Myocyte (in vitro differentiated cells): ENCODE measurements around the gene NPB. TPM values are rescaled to one million over a fixed set of nuclear protein-coding genes. Genes with fewer than 3 reads are reported as not detected.

Experiments used
- DNase-seq: peaks from one replicate; pipeline ENCODE4 v3.0.0-alpha.2; 2012; ENCODE audit warnings: low read depth
- total RNA-seq: library from RNA; depleted of rRNA; stranded (reverse); fragments of >200 nt; gene quantifications from 2 replicates; pipeline ENCODE4 v1.2.3, GENCODE V29; 2014

NPB gene
- total RNA-seq, 1 donor from 2014 or later: 1.3 TPM

DNA sequence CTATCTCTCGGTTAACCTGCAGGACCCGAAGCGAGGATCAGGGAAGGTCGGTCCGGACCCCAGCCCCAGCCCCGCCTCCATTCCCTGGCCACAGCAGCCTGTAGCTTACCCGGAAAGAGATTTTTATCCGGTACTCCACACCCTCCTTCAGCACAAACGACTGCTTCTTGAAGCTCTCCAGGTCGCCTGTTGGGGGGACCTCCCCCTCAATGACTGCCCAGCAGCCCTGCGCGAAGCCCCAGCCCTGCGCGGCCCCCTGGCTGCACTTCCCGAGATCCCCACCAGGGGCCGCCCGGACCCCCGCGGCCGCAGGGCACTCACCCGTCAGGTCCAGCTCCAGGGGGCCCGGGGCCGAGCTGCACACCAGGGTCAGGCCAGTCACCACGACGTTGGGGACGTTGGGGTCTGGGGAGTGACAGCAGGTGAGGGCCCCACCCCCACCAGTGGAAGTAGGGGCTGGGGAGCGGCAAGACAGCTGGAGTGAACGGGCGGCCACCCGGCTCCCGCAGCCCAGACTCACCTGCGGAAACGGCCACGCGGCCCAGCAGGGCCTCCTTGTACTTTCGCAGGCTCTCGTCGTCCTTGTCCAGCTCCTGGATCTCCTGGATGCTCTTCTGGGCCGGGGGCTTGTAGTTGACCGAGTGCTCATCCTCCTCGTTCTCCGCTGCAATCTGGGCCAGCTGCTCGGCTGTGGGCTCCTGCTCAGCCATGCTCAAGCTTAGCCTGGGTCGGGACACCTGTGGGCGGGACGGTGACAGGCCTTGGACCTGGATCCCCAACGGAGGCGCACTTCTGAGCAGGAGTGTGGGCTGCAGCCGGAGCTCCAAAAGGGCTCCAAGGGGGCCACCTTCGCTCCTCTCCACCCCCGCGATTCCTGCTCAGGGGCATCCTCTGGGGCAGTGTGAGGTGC, 32.6 kb upstream of the NPB start:
- DNase-seq: peak; percentile 49

DNA sequence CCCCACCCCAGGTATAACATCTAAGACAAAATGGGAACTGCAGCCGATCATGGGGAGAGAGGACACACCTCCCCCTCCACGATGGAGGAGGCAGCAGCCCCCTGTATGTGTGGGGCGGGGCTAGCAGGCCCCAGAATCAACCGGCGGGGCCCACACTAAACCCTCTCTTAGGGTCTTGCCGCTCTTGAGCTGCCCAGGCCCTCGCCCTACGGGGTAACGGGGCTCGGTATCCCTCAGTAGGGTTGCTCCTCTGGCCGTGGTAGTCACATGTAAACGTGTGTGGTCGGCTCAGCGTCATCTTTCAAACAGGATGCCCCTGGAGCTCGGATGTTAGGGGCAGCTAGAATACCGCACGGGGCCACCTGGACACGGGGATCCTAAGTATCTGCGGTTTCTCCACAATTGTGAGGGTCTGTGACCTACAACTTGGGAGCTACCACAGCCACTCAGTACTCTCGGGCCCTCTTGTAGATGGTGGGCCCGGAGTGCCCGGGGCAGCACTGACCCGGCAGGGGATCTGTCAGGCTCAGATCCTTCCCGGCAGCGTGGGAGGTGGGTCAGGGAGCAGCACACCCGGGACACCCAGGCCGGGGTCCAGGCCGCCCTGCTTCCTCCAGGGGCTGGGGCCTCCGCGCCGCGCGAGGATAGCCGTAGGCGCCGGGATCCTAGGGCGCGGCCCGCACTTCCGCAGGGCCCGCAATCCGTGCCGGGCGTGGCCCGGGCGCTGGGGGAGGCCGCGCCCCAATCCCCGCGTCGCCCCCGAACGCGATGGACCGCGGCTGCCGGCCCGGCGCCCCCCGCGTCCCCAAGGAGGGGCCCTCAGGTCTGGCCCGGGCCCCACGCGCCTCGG, 31.7 kb upstream of the NPB start:
- peak; percentile 57 for DNase-seq

DNA sequence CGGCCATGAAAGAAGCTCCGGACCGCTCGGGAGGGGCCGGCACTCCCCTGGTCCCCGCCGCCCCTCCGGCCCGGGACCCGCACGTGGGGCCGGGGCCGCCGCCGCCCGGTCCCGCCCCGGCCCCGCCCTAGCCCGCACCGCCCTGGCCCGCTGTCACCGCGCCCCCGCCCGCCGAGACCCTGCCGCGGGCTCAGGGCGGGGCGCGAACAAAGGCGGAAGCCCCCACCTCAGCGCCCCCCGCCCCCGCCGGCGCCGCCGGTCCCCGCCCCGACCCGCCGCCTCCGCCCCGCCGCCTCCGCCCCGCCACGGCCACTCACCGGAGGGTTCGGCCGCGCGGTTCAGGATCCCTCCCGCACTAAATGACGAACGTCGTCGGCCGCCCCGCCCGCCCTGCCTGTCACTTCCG, 31.1 kb upstream of the NPB start, which contains the start of gene ARHGDIA:
Gene ARHGDIA (minus strand): TSS at position 357 of the 406 bp plus-strand sequence. CDS start 1,407 bp downstream, outside the sequence.
- no peak for DNase-seq

DNA sequence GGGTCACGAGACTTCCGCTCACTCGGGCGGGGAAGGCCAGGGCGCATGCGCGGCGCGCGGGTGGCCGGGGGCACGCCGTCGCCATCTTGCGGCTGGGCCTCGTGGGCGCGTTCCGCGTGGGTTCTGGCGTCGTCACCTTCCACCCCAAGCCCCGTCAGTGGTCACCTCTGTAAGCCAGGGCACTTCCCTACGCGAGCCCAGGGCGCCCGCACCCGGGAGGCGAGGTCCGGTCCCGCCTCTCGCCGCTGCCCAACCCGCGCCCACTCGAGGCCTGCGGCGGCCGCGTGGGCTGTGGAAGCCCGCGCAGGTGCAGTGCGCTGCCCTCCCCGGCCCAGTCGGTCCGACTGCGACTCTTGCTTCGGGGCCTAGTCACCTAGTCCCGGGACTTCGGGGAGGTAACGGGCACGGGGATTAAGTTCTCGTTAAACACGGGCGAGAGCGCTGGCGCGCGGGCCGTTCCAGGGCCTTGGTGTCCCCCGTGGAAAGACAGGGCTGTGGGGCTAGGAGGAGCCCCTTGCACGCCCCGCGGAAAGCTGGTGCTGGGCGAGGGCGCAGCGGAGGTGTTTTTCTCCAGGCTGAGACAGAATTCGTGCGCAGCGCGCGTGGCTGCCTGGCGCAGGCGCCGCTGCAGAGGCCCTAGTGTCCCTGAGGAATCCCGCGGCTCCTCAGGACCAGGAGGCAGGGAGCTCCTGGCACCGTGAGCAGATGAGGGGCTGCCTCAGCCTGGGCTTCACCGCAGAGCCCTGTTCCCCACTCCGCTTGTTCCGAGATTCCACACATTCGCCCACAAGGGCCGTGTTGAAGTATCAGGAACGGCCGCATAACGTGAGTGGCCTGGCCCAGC, 30.4 kb upstream of the NPB start:
- peak; percentile 92 for DNase-seq

DNA sequence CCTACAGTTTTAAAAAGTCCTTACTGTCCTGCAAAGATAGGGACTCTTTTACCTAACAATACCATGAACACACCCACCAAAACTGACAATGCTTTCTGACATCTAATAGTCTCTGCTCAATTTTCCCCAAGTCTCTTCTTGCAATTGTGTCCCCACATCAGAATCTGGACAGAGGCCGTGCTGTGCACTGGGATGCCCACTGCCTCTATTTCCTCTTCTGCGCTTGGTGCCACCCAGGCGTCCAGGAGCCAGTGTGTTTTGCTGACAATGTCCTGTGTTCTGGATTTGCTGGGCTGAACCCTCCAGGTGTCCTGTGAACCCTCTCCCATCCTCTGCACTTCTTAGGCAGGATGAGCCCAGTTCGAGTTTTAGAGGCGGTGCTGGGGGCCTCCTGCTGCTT, 24.5 kb upstream of the NPB start:
- no peak for DNase-seq

DNA sequence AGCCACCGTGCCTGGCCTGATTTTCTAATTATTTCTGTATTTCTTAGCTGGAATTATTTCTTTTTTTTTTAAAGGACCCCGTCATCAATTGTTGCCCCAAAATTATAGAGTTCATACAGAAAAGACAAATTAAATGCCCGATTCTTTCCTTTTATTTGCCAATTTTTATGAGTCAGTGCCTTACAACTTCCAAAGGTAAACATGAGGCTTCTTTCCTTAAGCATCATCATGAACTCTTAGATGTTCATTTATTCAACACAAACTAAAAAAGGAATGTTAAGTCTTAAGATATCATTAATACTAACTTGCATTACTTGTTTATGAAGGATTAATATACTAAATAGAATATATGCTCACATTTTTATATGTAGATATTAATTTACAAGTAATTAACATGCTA, 23.7 kb upstream of the NPB start:
- DNase-seq: no peak

DNA sequence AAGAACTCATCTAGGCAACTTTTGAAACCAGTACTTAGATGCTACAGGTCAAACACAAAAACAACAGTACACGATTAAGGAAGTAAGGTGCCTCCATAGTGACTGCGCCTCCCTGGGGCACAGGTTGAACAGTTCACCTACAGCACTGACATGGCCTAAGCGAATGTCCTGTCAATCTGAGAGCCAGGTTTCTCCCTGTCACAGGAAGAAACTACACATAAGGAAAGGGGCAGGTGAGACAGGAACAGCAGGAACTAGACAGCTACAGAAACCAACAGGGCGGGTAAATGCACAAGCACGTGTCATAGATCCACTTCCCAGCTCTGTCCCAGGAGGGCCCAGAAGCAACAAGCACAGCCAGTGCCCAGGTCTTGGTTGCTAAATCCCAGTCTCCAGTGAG, 22.9 kb upstream of the NPB start:
- DNase-seq: no peak

DNA sequence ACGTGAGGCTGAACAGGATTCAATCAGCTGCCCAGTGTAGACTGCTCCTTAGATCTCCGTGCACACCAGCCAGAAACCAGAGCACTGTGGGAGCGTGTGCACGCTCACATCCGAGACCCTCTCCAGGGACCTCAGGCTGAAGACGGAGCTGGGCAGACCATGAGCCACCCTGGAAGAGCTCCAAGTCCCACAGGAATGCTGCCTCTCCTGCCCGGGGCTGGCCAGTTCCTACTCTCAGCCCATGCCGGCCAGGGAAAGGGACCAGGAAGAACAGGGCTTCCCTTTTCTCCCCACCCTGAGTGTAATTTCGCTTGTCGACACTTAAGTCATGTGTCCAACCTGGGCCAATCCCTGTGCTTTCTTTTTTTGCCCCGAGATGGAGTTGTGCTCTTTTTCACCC, 17.5 kb upstream of the NPB start:
- DNase-seq: peak; percentile 96

DNA sequence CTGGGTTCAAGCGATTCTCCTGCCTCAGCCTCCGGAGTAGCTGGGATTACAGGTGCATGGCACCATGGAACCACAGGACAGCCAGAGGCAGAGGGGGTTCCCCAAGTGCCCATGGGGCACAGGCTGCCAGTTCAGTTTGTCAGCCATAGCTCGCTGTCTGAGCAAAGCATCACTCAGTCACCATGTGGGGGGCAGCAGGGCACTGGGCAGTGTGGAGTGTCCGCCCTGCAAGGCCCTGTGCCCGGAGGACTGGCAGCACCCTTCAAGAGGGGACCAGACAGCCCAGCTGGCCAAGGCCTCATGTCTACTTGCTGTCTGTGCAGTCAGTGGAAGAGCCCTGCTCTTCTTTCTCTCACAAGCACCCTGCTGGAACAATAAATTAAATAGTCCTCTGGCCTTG, 17.1 kb upstream of the NPB start:
- no peak for DNase-seq

DNA sequence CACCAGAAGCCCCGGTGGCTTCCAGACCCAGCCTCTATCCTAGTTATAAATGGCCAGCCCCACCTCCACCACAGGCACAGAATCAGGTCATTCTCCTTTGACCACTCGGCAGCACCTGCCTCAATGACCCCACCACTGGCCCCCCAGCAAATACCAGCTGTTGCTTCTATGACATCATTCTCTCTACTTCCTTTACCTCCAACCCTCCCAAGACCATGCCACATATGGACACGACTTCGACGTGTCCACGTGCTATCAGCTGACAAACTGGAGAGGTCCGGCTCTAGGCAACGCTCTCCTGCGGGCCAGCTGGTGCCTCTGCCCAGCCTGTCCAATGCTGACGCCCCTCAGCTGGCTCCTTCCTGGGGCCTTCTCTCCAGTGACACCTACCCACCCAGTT, 16.6 kb upstream of the NPB start:
- DNase-seq: peak; percentile 95

DNA sequence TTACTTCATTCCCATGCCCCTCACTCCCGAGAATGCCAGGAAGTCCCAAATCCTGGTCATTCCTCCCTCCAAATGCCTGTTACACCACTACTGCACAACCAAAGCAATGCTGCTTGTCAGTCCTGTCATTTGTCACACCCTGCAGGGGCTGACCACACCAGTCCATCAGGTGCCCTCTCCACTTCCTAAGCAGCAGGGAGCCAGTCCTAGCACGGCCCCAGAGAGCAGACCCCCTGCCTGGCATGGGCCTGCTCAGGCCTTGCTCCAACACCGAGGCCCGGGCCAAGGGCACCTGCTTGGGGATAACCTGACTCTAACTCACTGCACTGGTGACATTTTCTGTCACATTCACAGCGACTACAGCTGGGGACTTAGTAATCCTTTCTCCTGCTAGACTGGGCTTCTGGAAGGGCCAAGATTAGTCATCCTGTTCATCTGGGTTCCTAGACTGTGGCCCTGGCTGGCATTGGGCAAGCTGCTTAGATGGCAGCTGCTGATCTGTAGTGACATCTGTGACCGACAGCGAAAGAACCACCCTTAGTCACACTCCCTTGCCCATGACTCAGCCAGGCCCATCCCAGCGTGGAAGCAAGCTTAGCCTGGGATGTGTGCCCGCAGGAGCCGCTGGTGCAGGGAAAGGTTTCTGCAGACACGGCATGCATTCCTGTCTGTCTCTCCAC, 16.0 kb upstream of the NPB start:
- peak; percentile 99 for DNase-seq

DNA sequence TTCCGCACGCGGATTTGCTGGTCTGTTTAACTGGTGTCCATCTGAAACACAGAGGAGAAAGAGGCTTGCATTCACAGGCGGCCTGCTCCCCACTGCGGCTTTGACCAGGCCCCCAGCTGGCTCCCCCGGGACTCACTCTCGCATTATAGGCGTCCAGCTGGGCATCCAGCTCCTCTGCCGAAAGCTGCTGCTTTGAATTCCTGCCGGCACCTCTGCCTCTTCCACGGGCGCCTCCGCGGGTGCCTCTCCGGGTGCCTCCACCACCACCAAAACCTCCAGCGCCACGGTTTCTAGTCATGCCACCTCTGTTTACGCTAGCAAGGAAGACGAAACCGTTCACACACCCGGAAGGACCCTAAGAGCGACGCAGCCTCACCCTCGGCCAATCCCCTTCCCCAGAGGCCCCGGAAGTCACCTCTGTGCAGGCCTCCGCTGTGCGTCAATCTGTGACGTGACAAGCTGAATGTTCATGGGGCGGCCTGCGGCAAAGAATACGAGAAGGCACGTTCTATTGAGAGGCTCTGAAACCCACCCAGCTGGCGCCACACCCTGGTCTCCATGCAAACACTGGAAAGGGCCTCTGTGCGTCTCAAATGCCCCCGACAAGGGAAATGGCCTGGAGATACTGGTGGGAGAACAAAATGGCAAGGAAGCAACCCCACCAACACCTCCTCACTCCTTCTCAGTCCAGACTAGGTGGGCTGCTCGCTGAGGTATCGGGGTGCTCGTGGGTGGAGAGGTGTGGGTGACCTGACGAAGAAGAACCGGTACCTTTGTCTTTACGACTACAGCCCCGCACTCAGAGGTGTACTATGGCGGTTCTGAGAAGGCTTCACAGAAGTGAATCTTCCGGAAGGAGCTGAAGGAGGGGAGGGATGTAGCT, 13.7 kb upstream of the NPB start:
- no peak for DNase-seq

DNA sequence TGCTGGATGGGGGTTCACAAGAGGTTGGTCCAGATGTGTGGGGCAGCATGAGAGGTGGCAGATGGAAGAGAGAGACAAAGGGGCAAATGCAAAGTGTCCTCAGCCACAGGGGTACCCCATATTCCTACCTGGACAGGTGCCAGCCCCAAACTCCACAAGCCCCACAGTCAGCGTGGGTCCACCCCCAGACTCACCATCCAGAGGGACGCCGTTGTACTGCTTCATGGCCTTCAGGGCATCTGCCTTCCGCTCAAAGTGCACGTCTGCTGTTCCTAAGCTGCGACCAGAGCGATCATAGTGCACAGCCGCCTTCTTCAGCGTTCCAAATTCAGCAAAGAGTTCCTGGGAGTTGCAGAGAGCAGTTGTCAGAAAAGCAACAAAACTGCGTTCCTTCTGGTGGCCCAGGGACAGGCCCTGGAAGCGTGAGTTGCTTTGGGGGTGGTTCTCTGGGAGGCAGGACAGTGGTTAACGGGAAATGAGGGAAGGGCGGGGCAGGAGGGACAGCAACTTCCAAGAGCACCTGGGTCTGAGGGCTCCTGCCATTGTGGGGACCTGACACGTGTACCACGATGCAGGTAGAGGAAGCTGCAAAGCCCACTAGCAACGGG, 12.9 kb upstream of the NPB start:
- no peak for DNase-seq

DNA sequence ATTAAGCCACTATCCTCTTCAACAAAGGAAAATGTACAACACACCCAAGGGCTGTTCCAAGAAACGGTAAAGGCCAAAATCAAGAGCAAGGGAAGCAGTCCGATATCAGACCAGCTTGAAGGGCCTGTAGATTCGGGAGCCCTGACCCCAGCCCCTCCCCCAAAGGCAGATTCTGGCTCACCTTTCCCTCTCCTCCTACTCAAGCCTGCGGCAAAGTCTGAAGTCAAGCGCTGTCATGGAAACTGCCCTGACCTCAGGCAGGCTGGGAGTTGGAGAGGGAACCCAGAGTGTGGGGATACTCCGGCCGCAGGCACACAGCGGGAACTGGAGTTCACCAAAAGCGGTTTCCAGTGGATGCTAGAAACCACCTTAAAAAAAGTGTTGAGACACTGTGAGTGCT, 12.4 kb upstream of the NPB start:
- no peak for DNase-seq

DNA sequence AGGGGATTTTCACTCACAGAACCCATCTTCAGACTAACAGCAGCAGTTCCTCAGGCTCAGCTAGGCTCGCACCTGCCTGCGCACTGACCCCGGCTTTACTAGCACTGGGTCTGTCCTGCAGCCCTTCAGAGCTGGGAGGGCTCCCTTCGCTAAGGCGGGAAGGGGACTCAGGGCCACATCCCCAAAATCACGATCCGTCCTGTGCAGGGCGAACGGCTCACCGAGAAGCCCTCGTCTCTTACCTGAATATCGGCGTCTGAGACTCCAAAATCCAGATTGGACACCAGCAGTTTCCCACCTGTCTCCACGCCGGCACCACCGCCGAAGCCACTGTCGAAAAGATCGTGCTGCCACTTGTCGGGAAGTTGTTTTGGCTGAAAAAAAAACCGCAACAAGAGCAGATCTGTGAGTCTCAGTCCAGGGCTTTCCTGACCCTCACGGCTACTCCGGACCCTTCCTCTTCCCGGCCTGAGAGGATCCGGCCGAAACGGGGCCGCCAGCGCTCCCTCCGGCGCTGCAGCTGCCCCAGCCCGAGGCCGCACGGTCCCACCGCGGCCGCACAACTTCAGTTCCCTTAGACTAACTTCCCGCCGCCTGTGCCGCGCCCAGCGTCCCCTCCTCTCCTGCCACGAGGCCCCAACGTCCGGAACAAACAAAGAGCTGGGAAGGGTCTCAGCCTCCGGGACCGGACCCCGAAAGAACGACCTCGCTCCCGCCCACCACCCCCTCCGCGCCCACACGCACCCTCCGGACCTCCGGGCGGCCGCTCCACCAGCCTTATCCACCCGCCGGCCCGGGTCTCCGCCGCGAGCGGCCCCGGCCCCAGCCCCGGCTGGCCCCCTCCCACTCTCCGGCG, 11.4 kb upstream of the NPB start:
- peak; percentile 24 for DNase-seq

DNA sequence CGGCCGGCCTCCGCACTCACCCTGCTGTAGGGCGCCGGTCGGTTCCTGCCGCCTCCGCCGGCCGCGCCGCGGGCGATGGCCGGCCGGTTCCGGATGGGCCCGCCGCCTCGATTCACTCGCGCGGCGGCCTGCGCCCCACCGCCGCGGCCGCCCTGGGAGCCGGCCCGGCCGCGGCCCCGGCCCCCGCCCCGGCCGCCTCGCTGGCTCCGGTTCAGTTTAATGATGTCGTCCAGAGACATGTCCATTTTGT, 10.8 kb upstream of the NPB start:
- no peak for DNase-seq

DNA sequence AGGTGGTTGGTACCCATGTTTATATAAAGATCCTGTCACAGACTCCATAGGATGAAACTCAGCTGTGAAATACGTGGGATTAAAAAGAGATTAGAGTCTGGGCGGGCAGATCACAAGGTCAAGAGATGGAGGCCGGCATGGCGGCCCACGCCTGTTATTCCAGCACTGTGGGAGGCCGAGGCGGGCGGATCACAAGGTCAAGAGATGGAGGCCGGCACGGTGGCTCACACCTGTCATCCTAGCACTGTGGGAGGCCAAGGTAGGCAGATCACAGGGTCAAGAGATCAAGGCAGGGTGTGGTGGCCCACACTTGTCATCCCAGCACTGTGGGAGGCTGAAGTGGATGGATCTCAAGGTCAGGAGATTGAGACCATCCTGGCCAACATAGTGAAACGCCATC, 6.6 kb upstream of the NPB start:
- no peak for DNase-seq

DNA sequence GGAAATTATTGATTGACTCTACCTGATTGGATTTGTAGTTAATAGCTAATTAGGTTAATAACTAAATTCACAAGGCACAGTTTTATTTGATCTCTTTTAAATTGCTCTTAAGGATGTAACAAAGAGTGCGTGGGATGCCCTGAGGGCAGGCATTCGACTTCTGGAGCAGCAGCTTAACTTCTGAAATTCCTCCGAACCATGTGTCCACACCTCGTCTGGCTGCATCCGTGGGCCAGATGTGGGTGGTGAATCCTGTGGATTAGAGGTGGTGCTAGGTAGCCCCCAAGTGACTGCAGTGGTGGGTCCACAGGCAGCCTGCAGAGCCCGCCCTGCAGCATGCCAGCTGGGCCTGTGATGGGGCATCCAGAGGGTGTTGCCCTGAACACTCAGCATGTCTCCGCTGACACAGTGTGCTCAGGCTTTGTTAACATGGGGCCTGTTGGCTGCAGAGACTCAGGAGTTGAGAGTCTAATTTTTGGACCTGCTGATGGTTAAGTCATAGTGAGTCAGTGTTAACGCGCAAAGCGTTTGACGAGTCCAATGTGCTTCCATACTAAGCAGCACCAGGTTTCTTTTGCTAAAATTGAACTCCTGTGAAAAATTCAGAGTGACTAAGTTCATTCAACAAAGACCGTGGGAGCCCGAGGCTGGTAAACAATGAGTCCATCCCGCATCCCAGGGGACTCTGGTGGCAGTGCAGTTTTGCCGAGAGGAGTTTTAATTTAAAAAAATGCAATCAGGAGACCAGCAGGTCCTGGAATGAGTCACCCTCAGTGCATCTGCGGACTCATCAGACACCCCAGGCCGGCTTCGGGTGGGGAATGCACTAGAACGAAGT, 3.8 kb upstream of the NPB start:
- peak; percentile 76 for DNase-seq
